H9 (cell line): ENCODE results near the gene GNL1. TPM values are rescaled to one million over a fixed set of nuclear protein-coding genes. Genes with fewer than 3 reads are reported as not detected.

Source experiments
- DNase-seq: peaks from one replicate; pipeline ENCODE4 v3.0.0-alpha.2; 2017
- H2AFZ ChIP-seq: one replicate; pipeline ENCODE4 v1.6.1; 2013; ENCODE audit warnings: mild to moderate bottlenecking, low read length, control low read depth, moderate library complexity
- H2AK5ac ChIP-seq: 2 replicates; pipeline ENCODE4 v1.6.1; 2013; ENCODE audit warnings: low read length, control low read depth, mixed read lengths; ENCODE audit not compliant: insufficient read length
- H2BK120ac ChIP-seq: one replicate; pipeline ENCODE4 v1.6.1; 2013; ENCODE audit warnings: low read depth, mild to moderate bottlenecking, low read length, control low read depth, inconsistent platforms; ENCODE audit not compliant: poor library complexity, severe bottlenecking
- H2BK12ac ChIP-seq: 2 replicates; pipeline ENCODE4 v1.6.1; 2013; ENCODE audit warnings: low read length, control low read depth, mixed read lengths, low read depth; ENCODE audit not compliant: insufficient read length
- H2BK15ac ChIP-seq: 2 replicates; pipeline ENCODE4 v1.6.1; 2013; ENCODE audit warnings: low read depth, low read length, control low read depth
- H2BK20ac ChIP-seq: one replicate; pipeline ENCODE4 v1.6.1; 2013; ENCODE audit warnings: low read depth, mild to moderate bottlenecking, low read length, control low read depth, inconsistent platforms; ENCODE audit not compliant: poor library complexity, severe bottlenecking
- H2BK5ac ChIP-seq: 2 replicates; pipeline ENCODE4 v1.6.1; 2013; ENCODE audit warnings: low read length, control low read depth, mixed read lengths; ENCODE audit not compliant: insufficient read length
- H3K14ac ChIP-seq: 2 replicates; pipeline ENCODE4 v1.6.1; 2013; ENCODE audit warnings: low read length, control low read depth; ENCODE audit not compliant: insufficient read depth
- H3K18ac ChIP-seq: 2 replicates; pipeline ENCODE4 v1.6.1; 2013; ENCODE audit warnings: low read depth, mild to moderate bottlenecking, mixed read lengths, low read length, control low read depth; ENCODE audit not compliant: insufficient read length
- H3K23ac ChIP-seq: 2 replicates; pipeline ENCODE4 v1.6.1; 2013; ENCODE audit warnings: low read length, control low read depth, mixed read lengths, low read depth; ENCODE audit not compliant: insufficient read length
- H3K23me2 ChIP-seq: 2 replicates; pipeline ENCODE4 v1.6.1; 2013; ENCODE audit warnings: low read depth, mild to moderate bottlenecking, mixed read lengths, low read length, control low read depth; ENCODE audit not compliant: insufficient read length, poor library complexity, severe bottlenecking
- H3K27ac ChIP-seq: 2 replicates; pipeline ENCODE4 v1.5.1; 2013; ENCODE audit warnings: low read length, control low read depth, mixed read lengths, low read depth; ENCODE audit not compliant: insufficient read length
- H3K27me3 ChIP-seq: 2 replicates; pipeline ENCODE4 v1.6.1; 2013; ENCODE audit warnings: low read length, control low read depth, inconsistent platforms; ENCODE audit not compliant: insufficient read depth
- H3K4ac ChIP-seq: 2 replicates; pipeline ENCODE4 v1.6.1; 2013; ENCODE audit warnings: low read depth, mild to moderate bottlenecking, control low read depth, inconsistent platforms, low read length, moderate library complexity
- H3K4me1 ChIP-seq: 2 replicates; pipeline ENCODE4 v1.6.1; 2013; ENCODE audit warnings: low read length, control low read depth, inconsistent platforms; ENCODE audit not compliant: insufficient read depth
- H3K4me2 ChIP-seq: 2 replicates; pipeline ENCODE4 v1.6.1; 2013; ENCODE audit warnings: low read length, control low read depth, mixed read lengths; ENCODE audit not compliant: insufficient read length, insufficient read depth
- H3K56ac ChIP-seq: 2 replicates; pipeline ENCODE4 v1.6.1; 2013; ENCODE audit warnings: low read depth, mild to moderate bottlenecking, mixed read lengths, low read length, control low read depth; ENCODE audit not compliant: insufficient read length
- H3K79me1 ChIP-seq: 2 replicates; pipeline ENCODE4 v1.6.1; 2013; ENCODE audit warnings: low read depth, mild to moderate bottlenecking, moderate library complexity, low read length, control low read depth, inconsistent platforms; ENCODE audit not compliant: insufficient read depth, poor library complexity, severe bottlenecking
- H3K79me2 ChIP-seq: 2 replicates; pipeline ENCODE4 v1.6.1; 2013; ENCODE audit warnings: low read length, control low read depth, inconsistent platforms; ENCODE audit not compliant: insufficient read depth
- H3K9ac ChIP-seq: 2 replicates; pipeline ENCODE4 v1.6.1; 2013; ENCODE audit warnings: low read length, control low read depth, mixed read lengths; ENCODE audit not compliant: insufficient read length; ENCODE audit errors: extremely low read depth
- H3K9me3 ChIP-seq: one replicate; pipeline ENCODE4 v1.6.1; 2013; ENCODE audit warnings: low read depth, low read length, inconsistent platforms; ENCODE audit not compliant: control insufficient read depth
- H3T11ph ChIP-seq: one replicate; pipeline ENCODE4 v1.6.1; 2013; ENCODE audit warnings: mild to moderate bottlenecking, low read length, control low read depth, inconsistent platforms
- H4K20me1 ChIP-seq: one replicate; pipeline ENCODE4 v1.6.1; 2013; ENCODE audit not compliant: control insufficient read depth, insufficient read length, insufficient read depth
- H4K5ac ChIP-seq: 2 replicates; pipeline ENCODE4 v1.6.1; 2013; ENCODE audit warnings: low read depth, mild to moderate bottlenecking, mixed read lengths, low read length, control low read depth; ENCODE audit not compliant: insufficient read length
- H4K8ac ChIP-seq: replicated peaks from 2 replicates; pipeline ENCODE4 v1.6.1; 2013; ENCODE audit warnings: low read length, control low read depth, mixed read lengths, low read depth; ENCODE audit not compliant: insufficient read length
- H4K91ac ChIP-seq: 2 replicates; pipeline ENCODE4 v1.6.1; 2013; ENCODE audit warnings: low read depth, mild to moderate bottlenecking, moderate library complexity, mixed read lengths, low read length, control low read depth; ENCODE audit not compliant: insufficient read length
- H3K27ac Mint-ChIP-seq, 3 experiments: 2 replicates in 2 of 3; 3 replicates in 1 of 3; pipeline ENCODE4 v1.8.0; 2020 to 2021; ENCODE audit warnings: mixed read lengths in 3 of 3, mild to moderate bottlenecking in 1 of 3, moderate library complexity in 1 of 3
- H3K27me3 Mint-ChIP-seq: 2 replicates; pipeline ENCODE4 v1.8.0; 2021; ENCODE audit warnings: low read depth, mild to moderate bottlenecking, moderate library complexity, mixed read lengths
- H3K36me3 Mint-ChIP-seq, 3 experiments: 2 replicates in 2 of 3; 3 replicates in 1 of 3; pipeline ENCODE4 v1.8.0; 2020 to 2021; ENCODE audit warnings: low read depth in 3 of 3, mixed read lengths in 3 of 3; ENCODE audit not compliant: insufficient read depth in 1 of 3
- H3K4me1 Mint-ChIP-seq, 2 experiments: 2 replicates each; pipeline ENCODE4 v1.8.0; 2020; ENCODE audit warnings: mixed read lengths in 2 of 2
- H3K4me3 Mint-ChIP-seq, 2 experiments: 2 replicates in 1 of 2; 3 replicates in 1 of 2; pipeline ENCODE4 v1.8.0; 2020 to 2021; ENCODE audit warnings: mild to moderate bottlenecking in 2 of 2, mixed read lengths in 2 of 2, moderate library complexity in 1 of 2
- H3K9me3 Mint-ChIP-seq, 2 experiments: 2 replicates in 1 of 2; 3 replicates in 1 of 2; pipeline ENCODE4 v1.8.0; 2020; ENCODE audit warnings: mild to moderate bottlenecking in 2 of 2, mixed read lengths in 2 of 2, moderate library complexity in 1 of 2
- WGBS: extraction: QIAGEN DNeasy Blood & Tissue Kit; methylation state at CpG from one replicate; pipeline ENCODE4 v1.1.7; 2013; ENCODE audit warnings: missing lambda C conversion rate, low lambda C conversion rate, mixed read lengths; ENCODE audit not compliant: insufficient read length; ENCODE audit errors: extremely low coverage; 5-methylcytosine and 5-hydroxymethylcytosine counted together
- total RNA-seq: library from RNA; stranded (reverse); gene quantifications from 2 replicates; pipeline ENCODE4 v1.2.1, GENCODE V29; 2021
- TF ChIP-seq, protein P1 (sequence below): fragments of 200-600 bp; sonication (generic); conservative IDR thresholded peaks from 3 replicates; pipeline ENCODE4 v1.8.0; 2021; ENCODE audit warnings: antibody characterized with exemption, mild to moderate bottlenecking

Gene GNL1
- total RNA-seq, 1 experiment from 2014 or later, result 83.5 TPM

DNA sequence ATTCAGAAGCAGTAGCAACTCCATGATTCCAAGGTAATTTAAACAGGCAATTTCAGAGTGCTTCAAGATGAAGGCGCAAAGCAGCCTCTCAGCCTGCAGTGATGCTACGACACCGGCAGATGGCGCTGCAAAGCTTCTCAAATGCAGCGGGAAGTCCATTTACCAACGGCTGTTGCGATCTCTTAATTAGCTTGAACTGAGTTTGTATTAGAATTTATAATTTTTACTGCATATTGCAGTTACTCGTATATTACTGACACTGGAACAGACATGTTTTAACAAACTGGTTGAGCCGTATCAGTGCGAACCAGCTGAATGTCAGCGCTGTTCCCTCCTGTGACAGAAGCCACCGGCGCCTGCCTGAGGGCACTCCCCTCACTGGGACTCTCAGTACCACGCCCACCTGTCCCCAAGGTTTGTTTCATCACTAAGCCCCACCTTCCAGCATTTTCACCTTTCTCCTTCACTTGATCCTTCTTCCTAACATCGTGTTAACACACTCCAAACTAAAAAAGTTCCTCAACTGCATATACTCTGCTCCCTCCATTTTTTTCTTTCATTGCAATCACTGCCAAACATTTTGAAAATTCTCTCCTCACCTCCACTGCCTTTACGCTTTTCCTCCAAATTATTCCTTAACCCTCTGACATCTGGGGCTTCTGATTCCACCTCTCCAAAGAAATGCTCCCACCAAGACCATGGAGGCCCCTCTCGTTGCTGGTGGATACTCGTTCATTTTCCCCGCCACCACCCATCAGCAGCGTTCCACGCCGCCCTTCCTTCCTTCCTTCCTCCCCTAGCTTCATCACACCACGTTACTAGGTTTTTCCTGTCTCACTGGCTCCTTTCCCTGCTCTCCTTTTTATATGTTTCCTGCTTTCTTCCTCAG lies 14.5 kb downstream of the GNL1 start:
- H3K9ac ChIP-seq, result no peak overlapping the region
- peak overlapping the region; percentile 61 to 65 for H3K4me3 Mint-ChIP-seq

More for the DNA sequence above, 14.5 kb downstream of the GNL1 start:
- Histone ChIP-seq H2BK15ac (no peak overlapping the region), H3K27ac (no peak overlapping the region), H3K18ac (no peak overlapping the region), H2BK20ac (no peak overlapping the region), H4K91ac (no peak overlapping the region), H4K20me1 (no peaks in the 10 kb centered on the region), H2BK120ac (no peak overlapping the region), H3K27me3 (no peaks in the 10 kb centered on the region), H3K4me2 (peak overlapping the region; percentile 68), H4K5ac (no peak overlapping the region), H3K14ac (no peak overlapping the region), H4K8ac (no peak overlapping the region), H3K23ac (no peak overlapping the region), H3T11ph (no peak overlapping the region), H2BK5ac (no peak overlapping the region), H3K4me1 (0 out of 2 replicates have a peak, but pooled peaks cover 3% of the 10 kb centered on the region), H3K79me2 (no peaks in the 10 kb centered on the region), H3K23me2 (no peaks in the 10 kb centered on the region), H2AFZ (no peak overlapping the region), H3K9me3 (no peaks in the 10 kb centered on the region), H3K56ac (no peak overlapping the region), H2AK5ac (no peak overlapping the region), H3K79me1 (no peaks in the 10 kb centered on the region), H2BK12ac (no peak overlapping the region), H3K4ac (no peak overlapping the region)
- Mint-ChIP-seq H3K27me3 (no peaks in the 10 kb centered on the region; the same call in 1 of the 2 replicates), H3K9me3 (no peaks in the 10 kb centered on the region; a peak in 1 of 5 replicates), H3K27ac (no peak overlapping the region), H3K4me1 (peaks cover 10% of the 10 kb centered on the region in 2 experiments), H3K36me3 (peaks cover under 1 to 16% (median 7%) of the 10 kb centered on the region in 3 experiments; a peak in 5 of 7 replicates)
- peak; percentile 79 for DNase-seq
- WGBS, result no CpG with 5 or more reads among the region's 23 CpGs
- TF ChIP-seq, protein P1, sequence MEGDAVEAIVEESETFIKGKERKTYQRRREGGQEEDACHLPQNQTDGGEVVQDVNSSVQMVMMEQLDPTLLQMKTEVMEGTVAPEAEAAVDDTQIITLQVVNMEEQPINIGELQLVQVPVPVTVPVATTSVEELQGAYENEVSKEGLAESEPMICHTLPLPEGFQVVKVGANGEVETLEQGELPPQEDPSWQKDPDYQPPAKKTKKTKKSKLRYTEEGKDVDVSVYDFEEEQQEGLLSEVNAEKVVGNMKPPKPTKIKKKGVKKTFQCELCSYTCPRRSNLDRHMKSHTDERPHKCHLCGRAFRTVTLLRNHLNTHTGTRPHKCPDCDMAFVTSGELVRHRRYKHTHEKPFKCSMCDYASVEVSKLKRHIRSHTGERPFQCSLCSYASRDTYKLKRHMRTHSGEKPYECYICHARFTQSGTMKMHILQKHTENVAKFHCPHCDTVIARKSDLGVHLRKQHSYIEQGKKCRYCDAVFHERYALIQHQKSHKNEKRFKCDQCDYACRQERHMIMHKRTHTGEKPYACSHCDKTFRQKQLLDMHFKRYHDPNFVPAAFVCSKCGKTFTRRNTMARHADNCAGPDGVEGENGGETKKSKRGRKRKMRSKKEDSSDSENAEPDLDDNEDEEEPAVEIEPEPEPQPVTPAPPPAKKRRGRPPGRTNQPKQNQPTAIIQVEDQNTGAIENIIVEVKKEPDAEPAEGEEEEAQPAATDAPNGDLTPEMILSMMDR, result peak; percentile 100
